KMS-11 (cell line): ENCODE results near the gene GID4.

ENCODE experiments used
- H2AFZ ChIP-seq: fragments of 200-600 bp; sonication (generic); 2 replicates; pipeline ENCODE4 v1.6.1; 2016; ENCODE audit warnings: antibody characterized with exemption, mixed run types, low read depth
- H3K27ac ChIP-seq: fragments of 200-600 bp; sonication (generic); 2 replicates; pipeline ENCODE4 v1.6.1; 2016; ENCODE audit warnings: mild to moderate bottlenecking, mixed run types
- H3K27me3 ChIP-seq: fragments of 200-600 bp; sonication (generic); 2 replicates; pipeline ENCODE4 v1.6.1; 2017; ENCODE audit warnings: mild to moderate bottlenecking, low read depth, mixed run types, moderate library complexity; ENCODE audit not compliant: insufficient read depth
- H3K36me3 ChIP-seq: fragments of 200-600 bp; sonication (generic); 2 replicates; pipeline ENCODE4 v1.6.1; 2017; ENCODE audit warnings: mild to moderate bottlenecking, mixed run types; ENCODE audit not compliant: insufficient read depth
- H3K4me1 ChIP-seq: fragments of 200-600 bp; sonication (generic); 2 replicates; pipeline ENCODE4 v1.6.1; 2016; ENCODE audit warnings: mild to moderate bottlenecking, low read depth, mixed run types; ENCODE audit not compliant: poor library complexity, severe bottlenecking
- H3K4me2 ChIP-seq: fragments of 200-600 bp; sonication (generic); 2 replicates; pipeline ENCODE4 v1.7.0; 2016; ENCODE audit warnings: mild to moderate bottlenecking, mixed run types
- H3K4me3 ChIP-seq: fragments of 200-600 bp; sonication (generic); IDR thresholded peaks from 2 replicates; pipeline ENCODE4 v1.6.1; 2017; ENCODE audit warnings: low read depth, low read length, mixed read lengths; ENCODE audit not compliant: insufficient read depth
- H3K79me2 ChIP-seq: fragments of 200-600 bp; sonication (generic); 2 replicates; pipeline ENCODE4 v1.6.1; 2016; ENCODE audit warnings: low read depth, mixed run types; ENCODE audit not compliant: insufficient read depth
- H3K9ac ChIP-seq: fragments of 200-600 bp; sonication (generic); 2 replicates; pipeline ENCODE4 v1.6.1; 2016; ENCODE audit warnings: mild to moderate bottlenecking, mixed run types
- H4K20me1 ChIP-seq: fragments of 200-600 bp; sonication (generic); 2 replicates; pipeline ENCODE4 v1.6.1; 2016; ENCODE audit warnings: mild to moderate bottlenecking, mixed run types; ENCODE audit not compliant: insufficient read depth
- TF ChIP-seq, protein P1 (sequence below): fragments of 200-600 bp; sonication (generic); conservative IDR thresholded peaks from 2 replicates; pipeline ENCODE4 v1.6.1; 2017; ENCODE audit warnings: low read depth, mild to moderate bottlenecking, antibody characterized with exemption, low read length, moderate library complexity, mixed read lengths

Gene GID4

DNA sequence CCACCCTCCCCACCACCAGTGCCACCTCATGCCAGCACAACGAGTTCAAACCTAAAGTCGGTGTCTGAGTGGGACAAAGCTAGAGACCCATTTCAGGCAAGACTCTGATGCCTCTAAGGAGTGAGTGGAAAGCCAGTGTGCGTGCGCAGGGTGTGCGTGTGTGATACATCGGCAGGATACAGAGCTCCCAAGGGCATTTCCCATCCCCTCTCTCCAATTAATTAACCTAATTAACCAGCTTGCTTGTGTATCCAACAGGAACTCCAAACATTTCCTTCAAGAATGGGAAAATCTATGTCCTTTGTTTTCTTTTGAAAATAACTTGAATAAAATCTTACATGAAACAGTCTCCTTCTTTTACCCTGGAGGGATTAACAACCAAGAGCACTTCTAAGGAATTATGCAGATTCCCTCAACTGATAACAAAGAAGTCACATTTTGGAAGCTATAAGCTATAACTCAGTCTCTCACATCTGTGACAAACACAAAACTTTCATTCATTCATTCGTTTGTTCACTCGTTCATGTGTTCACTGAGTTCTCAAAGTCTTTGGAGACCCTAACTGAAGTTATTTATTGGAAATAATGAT is 10.2 kb upstream of the GID4 start:
- Histone ChIP-seq H3K27ac (no peak overlapping the region), H3K79me2 (no peaks in the 10 kb centered on the region), H2AFZ (no peak overlapping the region), H4K20me1 (no peaks in the 10 kb centered on the region), H3K9ac (no peak overlapping the region), H3K4me2 (no peak overlapping the region), H3K4me3 (no peak overlapping the region), H3K36me3 (no peaks in the 10 kb centered on the region), H3K27me3 (no peaks in the 10 kb centered on the region), H3K4me1 (peaks cover 8% of the 10 kb centered on the region)
- TF ChIP-seq, protein P1, sequence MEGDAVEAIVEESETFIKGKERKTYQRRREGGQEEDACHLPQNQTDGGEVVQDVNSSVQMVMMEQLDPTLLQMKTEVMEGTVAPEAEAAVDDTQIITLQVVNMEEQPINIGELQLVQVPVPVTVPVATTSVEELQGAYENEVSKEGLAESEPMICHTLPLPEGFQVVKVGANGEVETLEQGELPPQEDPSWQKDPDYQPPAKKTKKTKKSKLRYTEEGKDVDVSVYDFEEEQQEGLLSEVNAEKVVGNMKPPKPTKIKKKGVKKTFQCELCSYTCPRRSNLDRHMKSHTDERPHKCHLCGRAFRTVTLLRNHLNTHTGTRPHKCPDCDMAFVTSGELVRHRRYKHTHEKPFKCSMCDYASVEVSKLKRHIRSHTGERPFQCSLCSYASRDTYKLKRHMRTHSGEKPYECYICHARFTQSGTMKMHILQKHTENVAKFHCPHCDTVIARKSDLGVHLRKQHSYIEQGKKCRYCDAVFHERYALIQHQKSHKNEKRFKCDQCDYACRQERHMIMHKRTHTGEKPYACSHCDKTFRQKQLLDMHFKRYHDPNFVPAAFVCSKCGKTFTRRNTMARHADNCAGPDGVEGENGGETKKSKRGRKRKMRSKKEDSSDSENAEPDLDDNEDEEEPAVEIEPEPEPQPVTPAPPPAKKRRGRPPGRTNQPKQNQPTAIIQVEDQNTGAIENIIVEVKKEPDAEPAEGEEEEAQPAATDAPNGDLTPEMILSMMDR = no peak

DNA sequence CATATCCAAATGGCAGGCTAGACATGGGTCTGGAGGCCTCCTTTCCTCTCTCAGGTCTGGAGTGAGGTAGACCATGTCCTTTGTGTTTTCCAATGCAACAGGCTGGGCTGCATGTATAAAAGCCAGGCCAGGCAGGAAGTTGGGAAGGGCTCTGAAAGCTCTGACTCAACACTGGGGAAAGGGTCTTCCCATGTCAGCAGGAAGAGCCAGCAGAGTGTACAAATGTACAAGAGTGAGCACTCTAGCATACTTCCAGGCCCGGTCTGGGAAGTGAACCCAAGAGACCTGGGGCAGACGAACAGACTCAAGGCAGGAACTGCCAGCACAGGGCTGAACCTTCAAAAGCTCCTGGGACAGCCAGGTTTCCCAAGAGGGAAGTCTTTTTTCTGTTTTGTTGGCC is 7.3 kb upstream of the GID4 start:
- Histone ChIP-seq H3K79me2 (peaks cover under 1% of the 10 kb centered on the region; the same call in 1 of the 2 replicates), H2AFZ (no peak overlapping the region), H3K4me2 (no peak overlapping the region), H3K4me1 (peaks cover 18% of the 10 kb centered on the region), H3K27me3 (no peaks in the 10 kb centered on the region), H3K4me3 (no peak overlapping the region), H3K9ac (no peak overlapping the region), H4K20me1 (no peaks in the 10 kb centered on the region), H3K36me3 (no peaks in the 10 kb centered on the region), H3K27ac (no peak overlapping the region)
- TF ChIP-seq, protein P1 = no peak

GRCh38 chr17:18033442-18034099 is 5.6 kb upstream of the GID4 start:
- no peak overlapping the region for H3K4me2 ChIP-seq
- H2AFZ ChIP-seq = no peak overlapping the region
- no peaks in the 10 kb centered on the region for H4K20me1 ChIP-seq
- H3K9ac ChIP-seq = no peak overlapping the region
- no peaks in the 10 kb centered on the region for H3K27me3 ChIP-seq
- peaks cover 29% of the 10 kb centered on the region for H3K4me1 ChIP-seq
- H3K36me3 ChIP-seq = no peaks in the 10 kb centered on the region
- peaks cover 14% of the 10 kb centered on the region; the same call in 1 of the 2 replicates for H3K79me2 ChIP-seq
- no peak overlapping the region for H3K27ac ChIP-seq
- no peak overlapping the region for H3K4me3 ChIP-seq
- TF ChIP-seq, protein P1 = peak; percentile 66

GRCh38 chr17:18035704-18036103 is 3.5 kb upstream of the GID4 start:
- H3K36me3 ChIP-seq = no peaks in the 10 kb centered on the region
- no peaks in the 10 kb centered on the region for H3K27me3 ChIP-seq
- H2AFZ ChIP-seq = no peak overlapping the region
- H4K20me1 ChIP-seq = no peaks in the 10 kb centered on the region
- no peak overlapping the region for H3K9ac ChIP-seq
- no peak overlapping the region for H3K4me2 ChIP-seq
- no peak overlapping the region for H3K27ac ChIP-seq
- H3K4me1 ChIP-seq = peaks cover 34% of the 10 kb centered on the region
- peaks cover 14% of the 10 kb centered on the region; the same call in 1 of the 2 replicates for H3K79me2 ChIP-seq
- TF ChIP-seq, protein P1 = no peak
- H3K4me3 ChIP-seq = no peak overlapping the region
